SK-N-SH (cell line): ENCODE results near the gene KLC4. TPM values are rescaled to one million over a fixed set of nuclear protein-coding genes. Genes with fewer than 3 reads are reported as not detected.
A peak's percentile ranks its signal among the peaks of the same experiment; 100 is the strongest.

Experiments
- EP300 ChIP-seq, 2 experiments: IDR thresholded peaks; 2 replicates each; pipeline versions ENCODE4 v1.4.0 to v1.6.1; 2012; ENCODE audit warnings: borderline replicate concordance in 1 of 2, low read depth in 1 of 2, low read length in 1 of 2
- EZH2phosphoT487 ChIP-seq: fragments of 200-600 bp; sonication (generic); IDR thresholded peaks from 2 replicates; pipeline ENCODE4 v1.6.1; 2017; ENCODE audit warnings: low read depth, mixed run types, mild to moderate bottlenecking, antibody characterized with exemption, moderate library complexity, borderline replicate concordance
- FOXJ3 ChIP-seq: sonication (generic); formaldehyde crosslinking; IDR thresholded peaks from 2 replicates; pipeline ENCODE4 v1.5.1; 2020; ENCODE audit warnings: mild to moderate bottlenecking, missing genetic modification reagents
- GABPA ChIP-seq: IDR thresholded peaks from 2 replicates; pipeline ENCODE4 v1.4.0; 2012; ENCODE audit warnings: low read depth, mild to moderate bottlenecking
- GATA2 ChIP-seq: sonication (generic); formaldehyde crosslinking; IDR thresholded peaks from 2 replicates; pipeline ENCODE4 v1.5.0; 2020; ENCODE audit warnings: mild to moderate bottlenecking, missing genetic modification reagents
- JUND ChIP-seq: IDR thresholded peaks from 2 replicates; pipeline ENCODE4 v1.4.0; 2012
- MEF2A ChIP-seq: IDR thresholded peaks from 2 replicates; pipeline ENCODE4 v1.4.0; 2012; ENCODE audit warnings: low read depth, borderline replicate concordance
- MXI1 ChIP-seq: IDR thresholded peaks from 2 replicates; pipeline ENCODE4 v1.6.1; 2012; ENCODE audit warnings: mild to moderate bottlenecking, low read depth, low read length, improper control_type of control experiment
- PBX3 ChIP-seq: IDR thresholded peaks from 2 replicates; pipeline ENCODE4; 2012
- POLR2AphosphoS5 ChIP-seq: IDR thresholded peaks from 2 replicates; pipeline ENCODE4 v1.6.1; 2012; ENCODE audit warnings: low read depth, low read length
- RAD21 ChIP-seq: IDR thresholded peaks from 2 replicates; pipeline ENCODE4 v1.6.1; 2012; ENCODE audit warnings: mild to moderate bottlenecking, low read length
- REST ChIP-seq: IDR thresholded peaks from 2 replicates; pipeline ENCODE4 v1.6.1; 2012; ENCODE audit warnings: mild to moderate bottlenecking, low read depth, low read length, moderate library complexity
- SIN3A ChIP-seq: IDR thresholded peaks from 2 replicates; pipeline ENCODE4 v1.6.1; 2012; ENCODE audit warnings: low read depth, mild to moderate bottlenecking, low read length, moderate library complexity, borderline replicate concordance
- SMC3 ChIP-seq: IDR thresholded peaks from 2 replicates; pipeline ENCODE4 v1.6.1; 2012; ENCODE audit warnings: low read depth, low read length, improper control_type of control experiment
- TAF1 ChIP-seq: IDR thresholded peaks from 2 replicates; pipeline ENCODE4 v1.6.1; 2012; ENCODE audit warnings: low read depth, mild to moderate bottlenecking, low read length, moderate library complexity, borderline replicate concordance
- TCF12 ChIP-seq: IDR thresholded peaks from 2 replicates; pipeline ENCODE4 v1.4.0; 2012
- TEAD4 ChIP-seq: IDR thresholded peaks from 2 replicates; pipeline ENCODE4 v1.4.0; 2012; ENCODE audit warnings: mild to moderate bottlenecking, borderline replicate concordance; ENCODE audit not compliant: insufficient read depth
- USF1 ChIP-seq: IDR thresholded peaks from 2 replicates; pipeline ENCODE4 v1.4.0; 2012; ENCODE audit warnings: low read depth, borderline replicate concordance
- USF2 ChIP-seq: fragments of 150-350 bp; IDR thresholded peaks from 2 replicates; pipeline ENCODE4 v1.6.1; 2017; ENCODE audit warnings: antibody characterized with exemption, low read length, low read depth, borderline replicate concordance
- polyA plus RNA-seq, 3 experiments: library from polyadenylated mRNA; depleted of rRNA; stranded (reverse); fragments of >200 nt; gene quantifications; 2 replicates each; pipeline ENCODE4 v1.2.3, GENCODE V29; 2012
- TF ChIP-seq, protein P1 (sequence below): fragments of 200-600 bp; sonication (generic); IDR thresholded peaks from 2 replicates; pipeline ENCODE4 v1.6.1; 2017; ENCODE audit warnings: antibody characterized with exemption, mild to moderate bottlenecking, moderate library complexity

The KLC4 gene
- polyA plus RNA-seq, 1 of the 3 experiments (the other 2 are of a cell fraction): 17.5 TPM

- TF ChIP-seq TAF1 (peak; percentile 81), USF2 (0 out of 2 replicates have a peak, but pooled peaks have one; percentile 8), RAD21 (no peak), TEAD4 (no peak), TCF12 (no peak), PBX3 (peak; percentile 70), JUND (no peak), EZH2phosphoT487 (no peak), FOXJ3 (CRISPR knock-in tag) (no peak), SMC3 (no peak), MXI1 (peak; percentile 83; the same call in 1 of the 2 replicates), EP300 (IDR thresholded peaks at IDR 0.05; ENCODE audit: borderline replicate concordance in 1 of 2, low read depth in 1 of 2, low read length in 1 of 2) (no peak), GABPA (peak; percentile 87), SIN3A (peak; percentile 88), REST (0 out of 2 replicates have a peak, but pooled peaks have one; percentile 26), POLR2AphosphoS5 (peak; percentile 93), MEF2A (no peak), GATA2 (no peak), USF1 (peak; percentile 60; the same call in 1 of the 2 replicates)
- TF ChIP-seq, protein P1, sequence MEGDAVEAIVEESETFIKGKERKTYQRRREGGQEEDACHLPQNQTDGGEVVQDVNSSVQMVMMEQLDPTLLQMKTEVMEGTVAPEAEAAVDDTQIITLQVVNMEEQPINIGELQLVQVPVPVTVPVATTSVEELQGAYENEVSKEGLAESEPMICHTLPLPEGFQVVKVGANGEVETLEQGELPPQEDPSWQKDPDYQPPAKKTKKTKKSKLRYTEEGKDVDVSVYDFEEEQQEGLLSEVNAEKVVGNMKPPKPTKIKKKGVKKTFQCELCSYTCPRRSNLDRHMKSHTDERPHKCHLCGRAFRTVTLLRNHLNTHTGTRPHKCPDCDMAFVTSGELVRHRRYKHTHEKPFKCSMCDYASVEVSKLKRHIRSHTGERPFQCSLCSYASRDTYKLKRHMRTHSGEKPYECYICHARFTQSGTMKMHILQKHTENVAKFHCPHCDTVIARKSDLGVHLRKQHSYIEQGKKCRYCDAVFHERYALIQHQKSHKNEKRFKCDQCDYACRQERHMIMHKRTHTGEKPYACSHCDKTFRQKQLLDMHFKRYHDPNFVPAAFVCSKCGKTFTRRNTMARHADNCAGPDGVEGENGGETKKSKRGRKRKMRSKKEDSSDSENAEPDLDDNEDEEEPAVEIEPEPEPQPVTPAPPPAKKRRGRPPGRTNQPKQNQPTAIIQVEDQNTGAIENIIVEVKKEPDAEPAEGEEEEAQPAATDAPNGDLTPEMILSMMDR: no peak; the same call in 1 of the 2 replicates
Observed at GRCh38 chr6:43053545-43054205, 5.8 kb upstream of the KLC4 start, which contains the start of gene CUL7 (continued).
